SJSA1 (cell line): ENCODE data around the gene TMEM203. TPM values are rescaled to one million over a fixed set of nuclear protein-coding genes. Genes with fewer than 3 reads are reported as not detected.

ENCODE experiments used
- DNase-seq, 2 experiments: peaks; one replicate each; pipeline ENCODE4 v3.0.0-alpha.2; 2015 to 2020; ENCODE audit warnings: low spot score in 2 of 2, low read depth in 1 of 2
- H3K27ac ChIP-seq: fragments of 250-450 bp; sonication (Bioruptor Pico); 2 replicates; pipeline ENCODE4 v1.5.1; 2020; ENCODE audit warnings: mild to moderate bottlenecking, moderate library complexity
- H3K27me3 ChIP-seq: fragments of 250-450 bp; sonication (Bioruptor Pico); replicated peaks from 2 replicates; pipeline ENCODE4 v1.5.1; 2020; ENCODE audit warnings: mild to moderate bottlenecking, moderate library complexity
- H3K36me3 ChIP-seq: fragments of 250-450 bp; sonication (Bioruptor Pico); 2 replicates; pipeline ENCODE4 v1.5.1; 2020; ENCODE audit warnings: mild to moderate bottlenecking
- H3K4me1 ChIP-seq: fragments of 250-450 bp; sonication (Bioruptor Pico); replicated peaks from 2 replicates; pipeline ENCODE4 v1.6.1; 2021; ENCODE audit warnings: mild to moderate bottlenecking
- H3K4me3 ChIP-seq: fragments of 250-450 bp; sonication (Bioruptor Pico); 2 replicates; pipeline ENCODE4 v1.5.1; 2020; ENCODE audit warnings: mild to moderate bottlenecking
- H3K9me3 ChIP-seq: fragments of 250-450 bp; sonication (Bioruptor Pico); replicated peaks from 2 replicates; pipeline ENCODE4 v1.5.1; 2020; ENCODE audit warnings: mild to moderate bottlenecking
- total RNA-seq: library from RNA; depleted of rRNA; stranded (reverse); fragments of >200 nt; shearing (Covaris generic); gene quantifications from 2 replicates; pipeline ENCODE4 v1.2.3, GENCODE V29; 2014

TMEM203 gene
- total RNA-seq, 1 experiment from 2014 or later: 44.5 TPM

- H3K27me3 ChIP-seq: peaks cover 26% of the 10 kb centered on the region
- H3K4me1 ChIP-seq: peaks cover 11% of the 10 kb centered on the region
- H3K27ac ChIP-seq: no peak overlapping the region
- H3K36me3 ChIP-seq: peaks cover 2% of the 10 kb centered on the region
- DNase-seq: peak; percentile 71 to 86
- H3K4me3 ChIP-seq: no peak overlapping the region
- H3K9me3 ChIP-seq: no peaks in the 10 kb centered on the region
Measured at GRCh38 chr9:137236238-137236935, 30.9 kb upstream of the TMEM203 start.

GRCh38 chr9:137235424-137236237 lies 30.2 kb upstream of the TMEM203 start:
- Histone ChIP-seq H3K36me3 (no peaks in the 10 kb centered on the region; the same call in 1 of the 2 replicates), H3K4me3 (no peak overlapping the region), H3K4me1 (peaks cover 11% of the 10 kb centered on the region)

GRCh38 chr9:137234758-137235423 lies 29.4 kb upstream of the TMEM203 start:
- Histone ChIP-seq H3K4me3 (no peak overlapping the region), H3K27ac (no peak overlapping the region), H3K9me3 (no peaks in the 10 kb centered on the region), H3K27me3 (peaks cover 38% of the 10 kb centered on the region), H3K36me3 (no peaks in the 10 kb centered on the region; the same call in 1 of the 2 replicates), H3K4me1 (peaks cover 7% of the 10 kb centered on the region)
- DNase-seq: no peak

More at GRCh38 chr9:137235424-137236237, 30.2 kb upstream of the TMEM203 start:
- Histone ChIP-seq H3K27me3 (peaks cover 30% of the 10 kb centered on the region), H3K27ac (no peak overlapping the region), H3K9me3 (no peaks in the 10 kb centered on the region)
- no peak for DNase-seq

- DNase-seq: no peak
- H3K9me3 ChIP-seq: no peaks in the 10 kb centered on the region
- no peak overlapping the region for H3K4me3 ChIP-seq
- H3K27me3 ChIP-seq: peaks cover 39% of the 10 kb centered on the region
- H3K27ac ChIP-seq: no peak overlapping the region
- peaks cover 7% of the 10 kb centered on the region for H3K4me1 ChIP-seq
- H3K36me3 ChIP-seq: no peaks in the 10 kb centered on the region; the same call in 1 of the 2 replicates
Measured at GRCh38 chr9:137234055-137234697, 28.7 kb upstream of the TMEM203 start.

- no peaks in the 10 kb centered on the region for H3K36me3 ChIP-seq
- H3K4me1 ChIP-seq: peaks cover 7% of the 10 kb centered on the region
- no peak for DNase-seq
- no peaks in the 10 kb centered on the region for H3K9me3 ChIP-seq
- no peak overlapping the region for H3K4me3 ChIP-seq
- no peak overlapping the region for H3K27ac ChIP-seq
- peaks cover 39% of the 10 kb centered on the region for H3K27me3 ChIP-seq
Measured at GRCh38 chr9:137233143-137233980, 27.9 kb upstream of the TMEM203 start.

- DNase-seq: no peak
- no peaks in the 10 kb centered on the region for H3K36me3 ChIP-seq
- peaks cover 8% of the 10 kb centered on the region for H3K4me1 ChIP-seq
- no peak overlapping the region for H3K4me3 ChIP-seq
- peaks cover 39% of the 10 kb centered on the region for H3K27me3 ChIP-seq
- H3K27ac ChIP-seq: no peak overlapping the region
- H3K9me3 ChIP-seq: no peaks in the 10 kb centered on the region
Measured at GRCh38 chr9:137232510-137232909, 27.1 kb upstream of the TMEM203 start.

GRCh38 chr9:137232101-137232500 lies 26.7 kb upstream of the TMEM203 start:
- no peaks in the 10 kb centered on the region for H3K9me3 ChIP-seq
- no peak for DNase-seq
- peaks cover 39% of the 10 kb centered on the region for H3K27me3 ChIP-seq
- no peak overlapping the region for H3K4me3 ChIP-seq
- H3K27ac ChIP-seq: no peak overlapping the region
- no peaks in the 10 kb centered on the region for H3K36me3 ChIP-seq
- peaks cover 12% of the 10 kb centered on the region for H3K4me1 ChIP-seq

GRCh38 chr9:137231372-137232039 lies 26.1 kb upstream of the TMEM203 start:
- peaks cover 8% of the 10 kb centered on the region for H3K4me1 ChIP-seq
- no peak overlapping the region for H3K27ac ChIP-seq
- H3K27me3 ChIP-seq: peaks cover 39% of the 10 kb centered on the region
- no peak overlapping the region for H3K4me3 ChIP-seq
- no peak for DNase-seq
- no peaks in the 10 kb centered on the region for H3K9me3 ChIP-seq
- H3K36me3 ChIP-seq: no peaks in the 10 kb centered on the region

GRCh38 chr9:137230705-137231371 lies 25.4 kb upstream of the TMEM203 start, which contains the start of gene SLC34A3:
SLC34A3 (plus strand) TSS chr9:137230901; CDS start chr9:137231703, 802 bp downstream.
- DNase-seq: no peak
- Histone ChIP-seq H3K27ac (no peak within 1 kb of the TSS), H3K27me3 (peaks cover 39% of the 10 kb centered on the region), H3K4me3 (no peak within 1 kb of the TSS), H3K9me3 (no peaks in the 10 kb centered on the region), H3K4me1 (peaks cover 5% of the 10 kb centered on the region), H3K36me3 (no peaks in the 10 kb centered on the region)

GRCh38 chr9:137229903-137230704 lies 24.7 kb upstream of the TMEM203 start:
- Histone ChIP-seq H3K4me1 (peaks cover 5% of the 10 kb centered on the region), H3K27me3 (peaks cover 39% of the 10 kb centered on the region), H3K4me3 (no peak overlapping the region), H3K27ac (no peak overlapping the region), H3K36me3 (no peaks in the 10 kb centered on the region), H3K9me3 (no peaks in the 10 kb centered on the region)
- no peak for DNase-seq
